ENCODE measurements around the gene ZSWIM6.

The ZSWIM6 gene

DNA sequence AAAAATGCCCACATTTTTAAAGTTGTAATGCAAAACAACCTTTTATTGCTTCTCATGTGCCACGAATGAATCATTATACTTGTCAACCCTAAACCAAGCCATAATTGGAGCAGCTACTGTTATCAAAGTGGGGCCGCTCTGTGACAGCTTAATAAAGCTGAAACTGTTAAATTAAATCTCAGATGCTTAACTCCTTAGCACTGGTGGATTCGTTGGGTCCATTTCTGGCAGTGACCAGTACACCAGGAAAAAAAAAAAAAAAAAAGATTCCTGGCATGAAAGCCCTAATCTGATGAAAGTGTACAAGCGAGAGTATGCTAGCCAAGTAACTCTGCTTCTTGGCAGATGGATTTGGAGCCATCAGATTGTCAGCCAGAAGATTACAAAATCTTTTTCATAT is 164.8 kb downstream of the ZSWIM6 start:
- no peak overlapping the region for H3K4me3 ChIP-seq (ENCODE audit: low read length)
- no peak for DNase-seq (ENCODE audit: low read depth)

DNA sequence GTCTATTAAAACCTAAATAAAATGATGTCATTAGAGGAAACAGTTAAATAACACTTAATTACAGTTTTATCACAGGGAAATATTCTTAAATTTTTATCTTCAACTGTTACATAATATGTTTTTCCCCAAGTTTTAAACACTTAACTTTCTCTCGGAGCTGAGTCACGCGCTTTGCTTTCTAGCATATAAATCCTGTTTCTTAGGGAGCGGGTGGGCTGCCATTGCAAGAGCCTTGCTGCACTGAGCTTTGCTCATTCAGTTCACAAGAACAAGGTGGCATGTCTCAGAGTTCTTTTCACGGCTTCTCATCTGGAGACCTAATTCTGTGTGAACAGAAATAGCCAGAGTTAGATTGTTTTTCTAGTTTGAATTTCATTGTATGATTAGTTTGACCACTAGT is 166.1 kb downstream of the ZSWIM6 start:
- TF ChIP-seq, protein P1, sequence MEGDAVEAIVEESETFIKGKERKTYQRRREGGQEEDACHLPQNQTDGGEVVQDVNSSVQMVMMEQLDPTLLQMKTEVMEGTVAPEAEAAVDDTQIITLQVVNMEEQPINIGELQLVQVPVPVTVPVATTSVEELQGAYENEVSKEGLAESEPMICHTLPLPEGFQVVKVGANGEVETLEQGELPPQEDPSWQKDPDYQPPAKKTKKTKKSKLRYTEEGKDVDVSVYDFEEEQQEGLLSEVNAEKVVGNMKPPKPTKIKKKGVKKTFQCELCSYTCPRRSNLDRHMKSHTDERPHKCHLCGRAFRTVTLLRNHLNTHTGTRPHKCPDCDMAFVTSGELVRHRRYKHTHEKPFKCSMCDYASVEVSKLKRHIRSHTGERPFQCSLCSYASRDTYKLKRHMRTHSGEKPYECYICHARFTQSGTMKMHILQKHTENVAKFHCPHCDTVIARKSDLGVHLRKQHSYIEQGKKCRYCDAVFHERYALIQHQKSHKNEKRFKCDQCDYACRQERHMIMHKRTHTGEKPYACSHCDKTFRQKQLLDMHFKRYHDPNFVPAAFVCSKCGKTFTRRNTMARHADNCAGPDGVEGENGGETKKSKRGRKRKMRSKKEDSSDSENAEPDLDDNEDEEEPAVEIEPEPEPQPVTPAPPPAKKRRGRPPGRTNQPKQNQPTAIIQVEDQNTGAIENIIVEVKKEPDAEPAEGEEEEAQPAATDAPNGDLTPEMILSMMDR (IDR thresholded peaks at IDR 0.05; ENCODE audit: insufficient read depth, low read depth, low read length, missing control alignments) = no peak
- DNase-seq (ENCODE audit: low read depth) = no peak
- H3K4me3 ChIP-seq (ENCODE audit: low read length) = no peak overlapping the region

More for the DNA sequence above, 164.8 kb downstream of the ZSWIM6 start:
- TF ChIP-seq, protein P1 (IDR thresholded peaks at IDR 0.05; ENCODE audit: insufficient read depth, low read depth, low read length, missing control alignments) = no peak

DNA sequence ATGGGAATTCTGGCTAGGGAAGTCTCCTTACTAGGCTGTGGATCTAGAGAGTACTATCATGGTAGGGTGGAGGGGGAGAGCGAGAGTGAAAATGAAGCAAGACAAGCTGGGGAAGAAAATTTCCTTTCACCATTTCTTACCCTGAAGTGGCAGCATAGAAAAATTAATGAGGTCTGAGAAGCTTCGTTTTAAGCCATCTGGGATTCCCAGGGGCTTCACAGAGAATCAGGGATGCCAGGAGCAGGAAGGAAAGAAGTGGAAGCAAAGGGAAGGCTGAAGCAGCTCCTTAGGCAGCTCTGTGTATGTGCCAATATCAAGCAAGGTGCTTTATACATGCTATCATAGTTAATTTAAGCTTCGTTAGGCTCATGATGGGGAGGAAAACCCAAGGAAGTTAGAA is 169.9 kb downstream of the ZSWIM6 start:
- TF ChIP-seq, protein P1 (IDR thresholded peaks at IDR 0.05; ENCODE audit: insufficient read depth, low read depth, low read length, missing control alignments) = no peak
- no peak overlapping the region for H3K4me3 ChIP-seq (ENCODE audit: low read length)
- DNase-seq (ENCODE audit: low read depth) = no peak

DNA sequence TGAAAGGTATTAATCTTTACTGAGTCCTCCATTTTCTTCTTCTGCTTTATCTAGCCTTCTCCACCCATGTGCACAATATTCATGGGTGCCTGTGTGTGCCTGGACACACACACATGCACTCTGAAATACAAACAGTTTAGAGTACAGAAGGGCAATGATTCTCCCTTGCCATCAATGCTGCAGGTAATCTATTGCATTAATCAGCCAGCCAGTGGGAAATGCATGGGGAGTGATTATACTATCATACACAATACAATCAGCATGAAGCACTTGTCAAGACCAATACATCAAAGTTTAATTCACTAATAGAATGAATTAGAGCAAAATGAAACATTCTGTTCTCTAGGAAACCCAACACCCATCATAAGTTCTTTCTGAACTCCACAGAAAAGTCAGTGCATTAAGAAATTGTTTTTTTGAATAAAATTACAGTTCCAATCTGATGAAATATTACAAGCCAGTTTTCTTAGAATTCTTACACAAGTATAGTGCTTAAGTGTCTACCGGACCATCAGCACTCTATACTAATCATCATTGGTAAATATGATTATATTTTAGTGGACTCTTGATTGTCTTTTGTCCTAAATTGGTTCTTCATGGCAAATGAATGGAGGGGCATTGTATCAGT is 172.2 kb downstream of the ZSWIM6 start:
- H3K4me3 ChIP-seq (ENCODE audit: low read length) = no peak overlapping the region
- TF ChIP-seq, protein P1 (IDR thresholded peaks at IDR 0.05; ENCODE audit: insufficient read depth, low read depth, low read length, missing control alignments) = no peak
- DNase-seq (ENCODE audit: low read depth) = no peak

DNA sequence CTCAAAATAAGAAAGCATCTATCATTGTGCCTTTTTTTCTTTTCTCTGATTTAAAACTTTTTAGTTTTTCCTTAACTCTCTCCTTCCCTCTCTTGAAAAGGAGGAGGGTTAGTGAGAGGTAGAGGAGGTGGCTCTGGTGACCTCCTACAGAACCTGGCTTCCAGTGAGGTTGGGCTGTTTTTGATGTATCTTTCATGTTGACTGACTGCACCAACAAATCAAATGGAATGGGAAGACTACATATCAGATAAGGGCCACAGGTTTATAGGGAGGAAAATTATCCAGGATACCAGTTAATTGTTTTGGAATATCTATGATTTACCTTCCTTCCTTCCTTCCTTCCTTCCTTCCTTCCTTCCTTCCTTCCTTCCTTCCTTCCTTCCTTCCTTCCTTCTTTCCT is 173.2 kb downstream of the ZSWIM6 start:
- DNase-seq (ENCODE audit: low read depth) = no peak
- TF ChIP-seq, protein P1 (IDR thresholded peaks at IDR 0.05; ENCODE audit: insufficient read depth, low read depth, low read length, missing control alignments) = no peak
- no peak overlapping the region for H3K4me3 ChIP-seq (ENCODE audit: low read length)

DNA sequence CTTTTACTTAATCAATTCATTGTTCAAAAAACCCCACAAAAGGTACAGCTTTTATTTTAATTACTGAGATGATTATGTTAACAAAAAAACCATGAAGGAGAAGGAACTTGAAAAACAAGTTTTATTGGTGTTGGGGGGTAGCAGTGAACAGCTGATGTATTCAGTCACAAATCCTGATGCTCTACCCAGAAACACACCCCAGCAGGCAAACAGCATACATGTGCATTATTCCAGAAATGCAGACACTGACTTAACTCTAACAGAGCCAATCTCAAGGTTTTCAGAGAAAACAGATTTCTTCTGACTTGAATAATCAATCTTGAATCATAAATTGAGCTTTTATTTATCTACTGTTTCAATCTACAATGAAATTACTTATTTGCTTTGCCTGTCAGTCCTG is 175.2 kb downstream of the ZSWIM6 start:
- H3K4me3 ChIP-seq (ENCODE audit: low read length) = no peak overlapping the region
- peak; percentile 35 for DNase-seq (ENCODE audit: low read depth)
- TF ChIP-seq, protein P1 (IDR thresholded peaks at IDR 0.05; ENCODE audit: insufficient read depth, low read depth, low read length, missing control alignments) = no peak

DNA sequence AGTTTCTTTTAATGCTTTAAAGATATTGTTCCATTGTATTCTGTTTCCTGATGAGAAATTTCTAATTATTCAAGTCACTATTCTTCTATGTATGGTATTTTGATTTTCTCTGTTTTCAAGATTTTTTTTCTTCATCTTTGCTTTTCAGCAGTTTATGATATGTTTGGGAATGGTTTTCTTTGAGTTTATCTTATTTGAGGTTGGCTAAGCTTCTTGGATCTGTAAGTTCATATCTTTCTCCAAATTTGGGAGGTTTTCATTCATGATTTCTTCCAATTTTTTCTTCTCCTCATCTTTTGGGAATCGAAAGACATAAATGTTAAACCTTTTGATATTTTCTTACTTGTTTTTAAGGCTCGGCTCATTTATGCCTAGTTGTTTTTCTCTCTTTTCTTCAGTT is 184.9 kb downstream of the ZSWIM6 start:
- no peak for DNase-seq (ENCODE audit: low read depth)
- TF ChIP-seq, protein P1 (IDR thresholded peaks at IDR 0.05; ENCODE audit: insufficient read depth, low read depth, low read length, missing control alignments) = no peak
- no peak overlapping the region for H3K4me3 ChIP-seq (ENCODE audit: low read length)
